ENCODE measurements around the gene CCDC149.
A peak's percentile ranks its signal among the peaks of the same experiment; 100 is the strongest.

The CCDC149 gene

GRCh38 chr4:24867251-24867650 lies 45.6 kb downstream of the CCDC149 start:
- no peak for TF ChIP-seq CTCF (IDR thresholded peaks at IDR 0.05; ENCODE audit: control insufficient read depth, insufficient read depth, low read depth, low read length, missing control alignments)
- DNase-seq (ENCODE audit: low read depth), result no peak
- no peak overlapping the region for H3K4me3 ChIP-seq (ENCODE audit: control insufficient read depth, low read depth, low read length)

- no peak overlapping the region for H3K4me3 ChIP-seq (ENCODE audit: control insufficient read depth, low read depth, low read length)
- no peak for TF ChIP-seq CTCF (IDR thresholded peaks at IDR 0.05; ENCODE audit: control insufficient read depth, insufficient read depth, low read depth, low read length, missing control alignments)
- no peak for DNase-seq (ENCODE audit: low read depth)
These were observed 47.4 kb downstream of the CCDC149 start for GRCh38 chr4:24865401-24865800.

GRCh38 chr4:24863799-24864198 lies 49.0 kb downstream of the CCDC149 start:
- no peak for TF ChIP-seq CTCF (IDR thresholded peaks at IDR 0.05; ENCODE audit: control insufficient read depth, insufficient read depth, low read depth, low read length, missing control alignments)
- H3K4me3 ChIP-seq (ENCODE audit: control insufficient read depth, low read depth, low read length), result no peak overlapping the region
- no peak for DNase-seq (ENCODE audit: low read depth)

- DNase-seq (ENCODE audit: low read depth), result no peak
- no peak overlapping the region for H3K4me3 ChIP-seq (ENCODE audit: control insufficient read depth, low read depth, low read length)
- TF ChIP-seq CTCF (IDR thresholded peaks at IDR 0.05; ENCODE audit: control insufficient read depth, insufficient read depth, low read depth, low read length, missing control alignments), result no peak
These were observed 50.6 kb downstream of the CCDC149 start for GRCh38 chr4:24862073-24862751.

- no peak for DNase-seq (ENCODE audit: low read depth)
- TF ChIP-seq CTCF (IDR thresholded peaks at IDR 0.05; ENCODE audit: control insufficient read depth, insufficient read depth, low read depth, low read length, missing control alignments), result no peak
- H3K4me3 ChIP-seq (ENCODE audit: control insufficient read depth, low read depth, low read length), result no peak overlapping the region
These were observed 54.3 kb downstream of the CCDC149 start for GRCh38 chr4:24858550-24858949.

DNA sequence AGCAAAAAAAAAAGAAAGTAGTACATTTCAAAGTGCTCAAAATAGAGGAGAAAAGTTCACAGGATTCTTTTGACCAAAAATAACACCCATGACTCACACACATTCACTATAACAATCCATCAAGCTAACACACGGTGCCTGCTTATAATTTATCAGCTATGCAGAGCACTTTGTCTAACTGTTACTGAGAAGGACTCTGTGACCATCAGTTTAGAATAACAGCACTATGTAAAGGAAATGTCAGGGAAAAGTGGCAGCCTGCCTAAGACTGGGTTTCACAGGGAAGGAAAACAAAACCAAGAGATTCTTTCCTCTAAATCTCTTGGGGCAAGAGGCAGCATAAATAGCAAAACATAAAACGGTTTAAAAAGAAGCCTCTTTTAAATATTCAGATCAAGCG lies 54.8 kb downstream of the CCDC149 start:
- TF ChIP-seq CTCF (IDR thresholded peaks at IDR 0.05; ENCODE audit: control insufficient read depth, insufficient read depth, low read depth, low read length, missing control alignments), result no peak
- H3K4me3 ChIP-seq (ENCODE audit: control insufficient read depth, low read depth, low read length), result no peak overlapping the region
- DNase-seq (ENCODE audit: low read depth), result peak; percentile 46

All from AG09309 (cell line).